ENCODE data around the gene TNC. TPM values are rescaled to one million over a fixed set of nuclear protein-coding genes. Genes with fewer than 3 reads are reported as not detected.

The TNC gene
- total RNA-seq, 1 donor from 2014 or later: not detected

- Mint-ChIP-seq H3K4me3 (no peak overlapping the region), H3K4me1 (peaks cover 4% of the 10 kb centered on the region), H3K9me3 (no peaks in the 10 kb centered on the region), H3K27ac (no peak overlapping the region), H3K36me3 (ENCODE audit: low read depth) (no peaks in the 10 kb centered on the region), H3K27me3 (peaks cover 20% of the 10 kb centered on the region)
- TF ChIP-seq CTCF (IDR thresholded peaks at IDR 0.05): no peak
- CTCF ChIA-PET: no interaction called here
- no peak for ATAC-seq (ENCODE audit: low read depth)
- POLR2A ChIA-PET: no interaction called here
- DNase-seq: no peak
- intact Hi-C loops (cut with micrococcal nuclease): no loop called here
These were observed 115.4 kb downstream of the TNC start for GRCh38 chr9:115002371-115003120.

DNA sequence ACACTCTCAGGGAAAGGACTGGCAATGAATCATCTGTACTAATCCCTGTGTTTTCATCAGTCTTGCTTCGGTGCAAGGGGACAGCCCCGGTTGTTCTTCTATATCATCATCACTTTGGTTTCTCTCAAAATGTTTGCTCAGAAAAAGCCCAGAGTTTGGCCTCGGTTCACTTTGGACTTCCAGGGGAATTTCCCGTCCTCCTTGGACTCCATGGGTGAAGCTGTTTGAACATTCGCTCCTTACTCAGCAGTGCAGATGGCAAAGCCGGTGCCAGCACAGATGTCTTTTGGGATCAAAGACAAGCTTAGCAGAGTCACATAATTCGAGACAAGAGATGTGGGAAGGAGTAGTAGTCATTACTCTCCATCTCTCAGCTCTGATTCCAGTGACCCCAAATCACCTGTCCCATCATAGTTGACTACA is 117.7 kb downstream of the TNC start:
- Mint-ChIP-seq H3K9me3 (no peaks in the 10 kb centered on the region), H3K4me1 (peaks cover 4% of the 10 kb centered on the region), H3K36me3 (ENCODE audit: low read depth) (no peaks in the 10 kb centered on the region), H3K27me3 (peaks cover 19% of the 10 kb centered on the region), H3K27ac (no peak overlapping the region), H3K4me3 (peak overlapping the region; percentile 50)
- ChIA-PET CTCF (no interaction called here), POLR2A (interaction anchor here (0.8 kb wide), 1 partner anchor 303 kb away, joined by 3 read pairs; no protein-coding TSS in a partner anchor)
- ATAC-seq (ENCODE audit: low read depth) (no peak), DNase-seq (no peak)
- TF ChIP-seq CTCF (IDR thresholded peaks at IDR 0.05): no peak
- intact Hi-C loops (cut with micrococcal nuclease): no loop called here

- H3K27me3 Mint-ChIP-seq: peaks cover 17% of the 10 kb centered on the region
- DNase-seq: no peak
- TF ChIP-seq CTCF (IDR thresholded peaks at IDR 0.05): no peak
- ChIA-PET POLR2A (no interaction called here), CTCF (no interaction called here)
- intact Hi-C loops (cut with micrococcal nuclease): no loop called here
- no peaks in the 10 kb centered on the region for H3K36me3 Mint-ChIP-seq (ENCODE audit: low read depth)
- no peaks in the 10 kb centered on the region for H3K9me3 Mint-ChIP-seq
- H3K27ac Mint-ChIP-seq: no peak overlapping the region
- peaks cover 4% of the 10 kb centered on the region for H3K4me1 Mint-ChIP-seq
- H3K4me3 Mint-ChIP-seq: no peak overlapping the region
- ATAC-seq (ENCODE audit: low read depth): no peak
These were observed 119.6 kb downstream of the TNC start for GRCh38 chr9:114998326-114998725.

- Mint-ChIP-seq H3K4me1 (peaks cover 4% of the 10 kb centered on the region), H3K4me3 (no peak overlapping the region), H3K27me3 (peaks cover 8% of the 10 kb centered on the region), H3K27ac (no peak overlapping the region), H3K36me3 (ENCODE audit: low read depth) (no peaks in the 10 kb centered on the region), H3K9me3 (no peaks in the 10 kb centered on the region)
- intact Hi-C loops (cut with micrococcal nuclease): no loop called here
- DNase-seq: no peak
- POLR2A ChIA-PET: no interaction called here
- no peak for ATAC-seq (ENCODE audit: low read depth)
- CTCF ChIA-PET: no interaction called here
- no peak for TF ChIP-seq CTCF (IDR thresholded peaks at IDR 0.05)
These were observed 122.2 kb downstream of the TNC start for GRCh38 chr9:114995681-114996221.

DNA sequence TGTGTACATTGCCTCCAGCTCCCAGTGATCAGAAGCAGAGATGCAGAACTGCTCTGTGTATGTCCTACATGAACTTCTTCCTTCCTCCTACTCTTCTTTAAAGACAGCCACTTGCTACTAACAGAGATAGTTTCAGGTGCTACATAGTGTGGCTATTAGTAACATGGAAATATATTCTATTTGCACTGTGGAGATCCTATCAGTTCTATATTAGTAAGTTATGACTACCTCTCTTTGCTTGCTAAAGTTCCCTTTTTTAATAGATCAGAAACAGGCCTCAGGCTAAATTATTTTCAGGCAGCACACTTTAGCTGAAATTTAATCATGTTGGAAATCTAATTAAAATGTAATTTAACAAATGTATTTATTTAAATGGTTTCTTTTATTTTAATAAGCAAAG is 123.2 kb downstream of the TNC start:
- POLR2A ChIA-PET: no interaction called here
- no peak overlapping the region for H3K4me3 Mint-ChIP-seq
- H3K36me3 Mint-ChIP-seq (ENCODE audit: low read depth): no peaks in the 10 kb centered on the region
- CTCF ChIA-PET: no interaction called here
- intact Hi-C loops (cut with micrococcal nuclease): no loop called here
- H3K27ac Mint-ChIP-seq: no peak overlapping the region
- no peaks in the 10 kb centered on the region for H3K9me3 Mint-ChIP-seq
- TF ChIP-seq CTCF (IDR thresholded peaks at IDR 0.05): no peak
- DNase-seq (no peak), ATAC-seq (ENCODE audit: low read depth) (no peak)
- peaks cover 7% of the 10 kb centered on the region for H3K4me1 Mint-ChIP-seq
- peaks cover 6% of the 10 kb centered on the region for H3K27me3 Mint-ChIP-seq
